Parathyroid adenoma (tissue), 2 donors: ENCODE measurements around the gene MCRIP2.

Experiments
- H2AFZ ChIP-seq: fragments of 300-600 bp; sonication (generic); one replicate; pipeline ENCODE4 v1.7.0; 2017; ENCODE audit warnings: antibody characterized with exemption, mild to moderate bottlenecking
- H3K27ac ChIP-seq: fragments of 300-600 bp; sonication (generic); one replicate; pipeline ENCODE4 v1.7.0; 2017
- H3K27me3 ChIP-seq: fragments of 300-600 bp; sonication (generic); one replicate; pipeline ENCODE4 v1.7.0; 2017; ENCODE audit warnings: low read length; ENCODE audit not compliant: control insufficient read depth, insufficient read depth
- H3K36me3 ChIP-seq: fragments of 300-600 bp; sonication (generic); one replicate; pipeline ENCODE4 v1.7.0; 2017; ENCODE audit warnings: low read length; ENCODE audit not compliant: control insufficient read depth, insufficient read depth
- H3K4me1 ChIP-seq: fragments of 300-600 bp; sonication (generic); one replicate; pipeline ENCODE4 v1.7.0; 2017; ENCODE audit warnings: control low read depth
- H3K4me2 ChIP-seq: fragments of 300-600 bp; sonication (generic); one replicate; pipeline ENCODE4 v1.7.0; 2017; ENCODE audit warnings: low read length
- H3K4me3 ChIP-seq: fragments of 300-600 bp; sonication (generic); one replicate; pipeline ENCODE4 v1.7.0; 2017; ENCODE audit warnings: low read depth, low read length
- H3K79me2 ChIP-seq: fragments of 300-600 bp; sonication (generic); one replicate; pipeline ENCODE4 v1.7.0; 2017; ENCODE audit warnings: control low read depth
- H3K9ac ChIP-seq: fragments of 300-600 bp; sonication (generic); one replicate; pipeline ENCODE4 v1.7.0; 2017; ENCODE audit warnings: mild to moderate bottlenecking
- H3K9me3 ChIP-seq: fragments of 300-600 bp; sonication (generic); one replicate; pipeline ENCODE4 v1.7.0; 2017; ENCODE audit warnings: low read length; ENCODE audit not compliant: control insufficient read depth
- TF ChIP-seq, protein P1 (sequence below): fragments of 300-600 bp; sonication (generic); IDR thresholded peaks from one replicate; pipeline ENCODE4 v1.7.0; 2017; ENCODE audit warnings: antibody characterized with exemption, mild to moderate bottlenecking
- donor health status: primary hyperparathyroidism.

Gene MCRIP2

DNA sequence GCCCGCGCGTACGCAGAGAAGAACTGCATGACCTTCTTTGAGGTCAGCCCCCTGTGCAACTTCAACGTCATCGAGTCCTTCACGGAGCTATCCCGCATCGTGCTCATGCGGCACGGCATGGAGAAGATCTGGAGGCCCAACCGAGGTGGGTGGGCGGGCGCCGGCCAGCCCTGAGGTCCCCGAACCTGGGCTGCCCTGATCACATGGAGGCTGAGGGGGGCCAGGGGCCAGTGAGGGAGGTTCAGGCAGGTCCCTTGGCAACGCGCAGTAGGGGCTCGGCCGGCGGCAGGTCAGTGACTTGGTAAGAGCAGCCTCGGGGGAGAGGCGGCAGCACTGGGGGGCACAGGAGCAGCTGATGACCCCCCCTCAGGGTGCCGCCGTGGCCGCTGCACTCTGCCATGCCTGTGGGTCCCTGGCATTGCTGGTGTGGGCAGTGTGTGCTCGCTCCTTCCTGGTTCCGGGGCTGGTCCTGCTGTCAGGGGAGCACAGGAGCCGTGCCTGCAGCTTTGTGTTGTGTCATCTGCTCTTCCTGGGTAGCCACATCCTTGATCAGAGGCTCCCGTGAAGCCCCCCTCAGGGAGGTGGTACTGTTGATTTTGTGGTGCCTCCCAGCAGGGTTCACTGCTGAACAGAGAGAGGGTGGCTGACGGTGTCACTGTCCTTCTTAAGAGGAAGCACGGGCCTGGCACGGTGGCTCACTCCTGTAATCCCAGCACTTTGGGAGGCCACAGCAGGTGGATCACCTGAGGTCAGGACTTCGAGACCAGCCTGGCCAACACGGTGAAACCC, 15.5 kb upstream of the MCRIP2 start:
- no peaks in the 10 kb centered on the region for H3K36me3 ChIP-seq
- H3K9ac ChIP-seq: no peak overlapping the region
- no peak overlapping the region for H3K4me2 ChIP-seq
- no peaks in the 10 kb centered on the region for H3K9me3 ChIP-seq
- H3K4me3 ChIP-seq: no peak overlapping the region
- H3K4me1 ChIP-seq: peaks cover 7% of the 10 kb centered on the region
- no peak overlapping the region for H3K27ac ChIP-seq
- no peaks in the 10 kb centered on the region for H3K27me3 ChIP-seq
- TF ChIP-seq, protein P1, sequence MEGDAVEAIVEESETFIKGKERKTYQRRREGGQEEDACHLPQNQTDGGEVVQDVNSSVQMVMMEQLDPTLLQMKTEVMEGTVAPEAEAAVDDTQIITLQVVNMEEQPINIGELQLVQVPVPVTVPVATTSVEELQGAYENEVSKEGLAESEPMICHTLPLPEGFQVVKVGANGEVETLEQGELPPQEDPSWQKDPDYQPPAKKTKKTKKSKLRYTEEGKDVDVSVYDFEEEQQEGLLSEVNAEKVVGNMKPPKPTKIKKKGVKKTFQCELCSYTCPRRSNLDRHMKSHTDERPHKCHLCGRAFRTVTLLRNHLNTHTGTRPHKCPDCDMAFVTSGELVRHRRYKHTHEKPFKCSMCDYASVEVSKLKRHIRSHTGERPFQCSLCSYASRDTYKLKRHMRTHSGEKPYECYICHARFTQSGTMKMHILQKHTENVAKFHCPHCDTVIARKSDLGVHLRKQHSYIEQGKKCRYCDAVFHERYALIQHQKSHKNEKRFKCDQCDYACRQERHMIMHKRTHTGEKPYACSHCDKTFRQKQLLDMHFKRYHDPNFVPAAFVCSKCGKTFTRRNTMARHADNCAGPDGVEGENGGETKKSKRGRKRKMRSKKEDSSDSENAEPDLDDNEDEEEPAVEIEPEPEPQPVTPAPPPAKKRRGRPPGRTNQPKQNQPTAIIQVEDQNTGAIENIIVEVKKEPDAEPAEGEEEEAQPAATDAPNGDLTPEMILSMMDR: no peak
- H3K79me2 ChIP-seq: no peaks in the 10 kb centered on the region
- H2AFZ ChIP-seq: no peak overlapping the region

DNA sequence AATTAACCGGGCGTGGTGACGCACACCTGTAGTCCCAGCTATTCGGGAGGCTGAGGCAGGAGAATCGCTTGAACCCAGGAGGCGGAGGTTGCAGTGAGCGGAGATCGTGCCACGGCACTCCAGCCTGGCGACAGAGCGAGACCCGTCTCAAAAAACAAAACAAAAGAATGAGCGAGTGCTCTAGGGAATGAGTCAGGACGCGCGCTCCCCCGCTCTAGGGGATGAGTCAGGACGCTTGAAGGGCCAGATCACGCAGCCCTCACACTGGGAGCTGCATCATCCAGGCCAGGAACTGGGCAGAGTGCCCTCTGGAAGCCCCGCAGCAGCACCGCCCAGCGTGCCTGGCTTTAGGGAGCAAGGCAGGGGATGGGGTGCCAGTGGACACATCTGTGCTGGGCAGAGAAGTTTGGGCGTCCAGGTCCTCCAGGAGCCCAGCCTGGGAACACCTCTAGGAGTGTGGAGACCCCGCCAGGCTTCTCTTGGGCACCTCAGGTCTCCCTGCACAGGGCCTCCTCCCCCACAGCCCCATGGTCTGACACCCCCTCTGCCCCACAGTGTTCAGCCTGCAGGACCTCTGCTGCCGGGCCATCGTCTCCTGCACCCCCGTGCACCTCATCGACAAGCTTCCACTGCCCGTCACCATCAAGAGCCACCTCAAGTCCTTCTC, 14.7 kb upstream of the MCRIP2 start:
- H3K4me1 ChIP-seq: peaks cover 2% of the 10 kb centered on the region
- TF ChIP-seq, protein P1: no peak
- no peaks in the 10 kb centered on the region for H3K79me2 ChIP-seq
- H3K27me3 ChIP-seq: no peaks in the 10 kb centered on the region
- no peaks in the 10 kb centered on the region for H3K36me3 ChIP-seq
- no peak overlapping the region for H3K9ac ChIP-seq
- no peak overlapping the region for H3K4me3 ChIP-seq
- H3K9me3 ChIP-seq: no peaks in the 10 kb centered on the region
- no peak overlapping the region for H3K4me2 ChIP-seq
- no peak overlapping the region for H3K27ac ChIP-seq
- no peak overlapping the region for H2AFZ ChIP-seq

- Histone ChIP-seq H3K4me1 (no peaks in the 10 kb centered on the region), H3K27ac (no peak overlapping the region), H3K9ac (no peak overlapping the region), H3K4me3 (no peak overlapping the region), H2AFZ (no peak overlapping the region), H3K36me3 (no peaks in the 10 kb centered on the region), H3K4me2 (no peak overlapping the region), H3K27me3 (no peaks in the 10 kb centered on the region), H3K9me3 (no peaks in the 10 kb centered on the region), H3K79me2 (no peaks in the 10 kb centered on the region)
- TF ChIP-seq, protein P1: no peak
Measured at GRCh38 chr16:627454-628239, 14.0 kb upstream of the MCRIP2 start.

- Histone ChIP-seq H3K27ac (no peak overlapping the region), H3K4me3 (no peak overlapping the region), H3K9ac (no peak overlapping the region), H3K36me3 (no peaks in the 10 kb centered on the region), H3K79me2 (no peaks in the 10 kb centered on the region), H3K27me3 (no peaks in the 10 kb centered on the region), H3K9me3 (no peaks in the 10 kb centered on the region), H3K4me1 (no peaks in the 10 kb centered on the region), H3K4me2 (no peak overlapping the region), H2AFZ (no peak overlapping the region)
- TF ChIP-seq, protein P1: no peak
Measured at GRCh38 chr16:628321-629061, 13.1 kb upstream of the MCRIP2 start.
